Stimulated activated CD4-positive, alpha-beta T cell treated with anti-CD3 and anti-CD28 coated beads, TNF-alpha, amount 100 ng/mL, for 4 hours (primary cell): ENCODE measurements around the gene CLDN19.

Experiments used
- DNase-seq, 3 experiments: peaks; one replicate each; pipeline ENCODE4 v3.0.0-alpha.2; 2020; ENCODE audit warnings: low read depth in 3 of 3

CLDN19 gene

DNA sequence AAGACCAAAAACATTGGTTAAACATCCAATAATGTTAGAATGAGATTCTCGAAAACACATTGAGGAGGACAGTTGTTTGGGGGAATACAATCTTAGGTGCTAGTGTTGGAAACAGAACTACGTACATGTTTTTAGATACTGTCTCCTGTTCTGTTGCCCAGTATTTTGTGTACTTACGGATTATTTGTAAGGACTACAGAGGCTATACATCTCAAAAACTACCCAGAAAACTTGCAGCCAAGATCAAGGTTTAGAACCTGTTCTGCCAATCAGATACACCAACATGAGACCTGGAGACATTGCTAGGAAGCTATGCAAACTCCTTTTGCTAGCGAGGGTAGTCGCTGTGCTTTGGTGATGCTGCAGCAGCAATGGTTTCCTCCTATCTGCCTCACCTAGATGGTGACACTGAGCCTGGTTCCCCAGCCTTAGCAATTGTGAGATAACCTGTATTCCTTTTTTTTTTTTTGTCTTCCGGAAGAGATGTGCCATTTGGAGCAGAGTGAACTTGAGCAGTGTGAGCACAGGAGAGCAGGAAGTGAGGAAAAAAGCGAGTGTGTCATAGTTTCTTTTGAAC is 36.1 kb downstream of the CLDN19 start:
- DNase-seq: no peak

DNA sequence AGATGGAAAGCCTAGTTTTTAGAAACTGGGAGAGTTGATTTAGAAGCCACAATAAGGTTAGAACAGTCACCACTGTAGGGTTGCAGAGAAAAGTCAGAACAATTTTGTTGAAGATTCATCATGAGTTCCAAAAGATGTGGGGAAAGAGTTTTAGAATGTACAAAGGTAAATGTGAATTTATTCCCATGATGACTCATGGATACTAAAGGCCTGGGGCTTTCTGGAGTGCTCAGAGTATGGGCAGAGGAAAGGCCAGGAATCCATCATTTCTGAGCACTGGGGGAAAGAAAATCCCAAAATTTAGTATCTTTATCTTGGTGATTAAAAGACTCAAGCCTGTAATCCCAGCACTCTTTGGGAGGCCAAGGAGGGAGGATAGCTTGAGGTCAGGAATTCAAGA is 40.0 kb downstream of the CLDN19 start:
- no peak for DNase-seq

DNA sequence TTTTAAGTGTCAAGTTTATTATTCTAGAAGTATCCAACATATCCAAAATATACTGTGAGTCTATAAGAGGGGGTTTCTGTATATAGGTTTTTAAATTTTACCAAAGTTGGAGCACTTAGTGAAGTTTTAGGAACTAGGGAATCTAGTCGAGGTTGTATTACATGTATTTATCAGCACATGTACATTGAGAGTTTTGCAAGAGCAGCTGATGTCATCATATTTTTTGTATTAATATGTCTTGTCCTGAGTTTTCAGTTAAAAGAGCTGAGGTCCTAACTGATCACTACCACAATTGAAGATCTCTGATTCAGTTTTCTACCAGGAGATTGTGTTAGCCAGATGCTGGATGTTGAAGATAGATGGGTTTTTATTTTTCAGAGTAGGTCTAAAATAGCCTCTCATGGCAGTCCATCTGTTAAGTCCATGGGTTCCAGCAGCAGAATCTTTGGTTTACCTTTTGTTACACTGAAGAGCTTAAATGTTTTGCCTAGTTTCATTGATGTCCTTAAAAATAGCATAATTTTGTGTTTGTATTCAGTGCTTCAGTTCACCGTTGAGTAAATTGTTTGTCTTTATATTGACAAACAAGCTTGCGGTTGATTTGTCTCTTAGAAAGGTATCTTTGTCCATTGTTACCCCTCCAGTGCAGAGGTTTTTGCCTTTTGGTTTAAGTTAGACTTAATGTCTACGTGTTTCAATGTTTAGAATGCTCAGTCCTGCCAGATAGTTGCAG is 41.8 kb downstream of the CLDN19 start:
- no peak for DNase-seq

DNA sequence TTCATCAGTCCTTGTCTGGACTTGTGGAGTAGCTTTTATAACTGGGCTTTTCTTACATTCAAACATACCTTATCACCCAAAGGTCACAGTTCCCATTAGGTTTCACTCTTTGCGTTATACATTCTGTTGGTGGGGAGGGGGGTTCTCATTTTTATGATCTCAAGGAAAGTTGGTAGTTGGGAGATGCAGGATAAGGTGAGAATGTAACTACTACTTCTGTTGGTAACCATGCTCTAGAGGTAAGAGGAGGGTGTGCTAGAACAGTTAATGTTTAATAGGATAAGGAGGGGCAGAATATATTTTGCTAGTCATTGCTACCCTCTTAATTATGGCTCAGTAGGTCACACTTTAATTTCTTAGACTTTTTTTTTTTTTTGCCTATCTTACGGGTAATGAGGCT is 47.1 kb downstream of the CLDN19 start:
- no peak for DNase-seq

DNA sequence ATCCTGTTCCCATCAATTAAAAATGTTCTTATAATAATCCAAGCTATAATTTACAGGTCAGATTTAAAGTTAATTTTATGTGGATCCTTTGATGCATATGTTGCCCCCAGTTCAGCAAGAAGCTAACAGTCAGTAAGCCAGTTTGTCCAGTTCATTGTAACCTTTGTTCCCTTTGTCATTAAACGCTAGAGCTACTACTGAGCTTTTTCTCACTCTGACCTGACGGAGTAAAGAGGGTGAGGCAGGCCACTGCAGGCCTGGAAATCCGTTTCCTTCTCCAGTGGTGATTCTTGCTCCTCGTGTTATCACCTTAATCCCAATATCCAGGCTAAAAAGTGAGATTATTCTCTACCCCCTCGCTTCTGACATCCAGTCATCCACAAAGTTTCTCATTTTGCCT is 47.6 kb downstream of the CLDN19 start:
- DNase-seq: no peak

DNA sequence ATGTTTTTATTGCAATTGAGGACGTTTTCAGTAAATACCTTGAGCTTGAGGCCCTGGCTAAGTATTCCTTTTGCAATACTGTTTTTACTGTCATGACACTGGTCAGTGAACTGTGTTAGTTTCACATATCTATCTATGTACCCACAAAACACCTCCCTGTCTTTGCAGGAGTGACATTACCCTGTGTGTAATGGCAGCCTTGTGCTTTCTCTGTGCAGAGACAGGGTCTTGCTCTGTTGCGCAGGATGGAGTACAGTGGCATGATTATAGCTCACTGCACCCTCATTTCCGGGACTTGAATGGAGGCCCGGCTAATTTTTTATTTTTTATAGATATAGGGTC is 48.9 kb downstream of the CLDN19 start:
- DNase-seq: no peak

DNA sequence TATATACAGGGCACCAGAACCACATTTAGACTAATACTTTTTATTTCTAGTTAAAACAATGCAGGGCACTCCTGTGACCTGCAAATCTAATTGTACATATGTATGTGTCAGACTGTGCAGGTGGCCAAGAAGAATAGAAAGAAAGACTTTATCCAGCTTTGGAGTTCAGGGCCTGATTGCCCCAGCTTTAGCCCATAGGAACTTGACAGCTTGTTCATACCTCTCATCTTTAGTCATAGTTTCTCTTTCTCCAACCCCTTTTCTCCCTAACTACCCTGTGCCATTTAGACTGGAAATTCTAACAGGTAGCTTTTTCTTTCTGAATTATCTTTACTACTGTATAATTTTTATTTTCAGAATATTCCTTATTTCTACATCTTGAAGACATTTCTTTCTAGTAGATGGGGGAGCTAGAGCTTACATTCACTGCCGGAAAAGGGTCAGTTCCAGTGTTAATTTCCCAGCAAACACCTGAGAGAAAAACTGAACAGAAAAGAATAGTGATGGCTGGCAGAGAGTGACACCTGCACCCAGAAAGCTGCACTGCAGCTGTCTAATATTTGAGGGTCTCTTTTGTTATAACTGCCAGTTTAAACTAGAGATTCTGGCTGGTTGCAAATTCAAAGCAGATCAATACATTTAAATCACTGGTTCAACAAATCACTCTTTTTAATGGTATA is 49.4 kb downstream of the CLDN19 start:
- DNase-seq: no peak

DNA sequence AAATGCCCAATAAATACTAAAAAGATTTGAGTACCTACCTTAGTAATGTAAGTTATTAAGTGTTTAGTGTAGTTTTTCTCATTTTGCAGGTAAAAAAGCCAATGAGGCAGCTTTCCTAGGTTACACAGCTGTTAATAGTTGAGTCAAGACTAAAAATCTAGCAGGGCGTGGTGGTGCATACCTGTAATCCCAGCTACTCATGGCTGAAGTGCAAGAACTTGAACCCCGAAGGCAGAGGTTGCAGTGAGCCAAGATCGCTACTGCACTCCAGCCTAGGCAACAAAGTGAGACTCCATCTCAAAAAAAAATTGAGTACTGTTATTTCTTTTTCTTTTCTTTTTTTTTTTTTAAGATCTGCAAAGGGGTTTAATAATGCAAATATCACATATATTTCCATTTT is 50.1 kb downstream of the CLDN19 start:
- no peak for DNase-seq

DNA sequence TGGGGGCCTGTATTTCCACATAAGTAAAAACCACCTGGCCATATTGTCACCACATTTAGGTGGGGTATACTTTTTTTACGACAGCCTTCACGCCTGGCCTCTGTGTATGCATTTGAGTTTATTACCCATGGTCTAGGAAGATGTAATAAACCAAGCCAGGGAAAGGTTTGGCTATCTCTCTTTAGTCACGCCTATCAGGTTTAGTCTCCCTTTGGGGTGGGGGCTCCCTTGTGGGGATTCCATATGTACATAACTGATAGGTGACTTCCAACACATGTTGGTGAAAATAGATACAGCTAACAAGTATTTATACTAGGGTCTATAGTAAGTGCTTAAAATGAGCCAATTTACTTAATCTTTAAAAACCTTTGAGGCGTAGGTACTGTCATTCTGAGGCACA is 53.6 kb downstream of the CLDN19 start:
- DNase-seq: no peak

DNA sequence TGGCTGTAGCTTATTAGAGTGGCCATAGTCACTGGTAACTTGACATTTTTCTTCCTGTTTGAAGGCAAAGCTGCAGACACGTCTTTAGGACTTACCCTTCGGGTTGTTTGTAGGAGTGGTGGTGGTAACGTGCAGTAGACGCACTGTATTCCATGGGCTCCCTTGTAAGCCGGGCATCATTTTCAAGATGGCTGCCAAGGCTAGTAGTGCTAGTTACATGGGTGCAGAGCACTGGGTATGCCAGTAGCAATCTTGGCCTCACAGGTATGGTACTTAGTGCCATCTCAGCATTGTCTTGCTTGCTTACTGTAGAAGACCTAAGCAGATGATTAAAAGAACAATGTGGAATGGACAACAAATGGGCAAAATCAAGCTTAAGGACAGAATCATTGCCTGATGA is 55.9 kb downstream of the CLDN19 start:
- DNase-seq: no peak
